K562 (cell line): ENCODE measurements around the gene VPS45. TPM values are rescaled to one million over a fixed set of nuclear protein-coding genes. Genes with fewer than 3 reads are reported as not detected.
A peak's percentile ranks its signal among the peaks of the same experiment; 100 is the strongest.

ENCODE experiments used
- BRD9 ChIP-seq: fragments of 450-650 bp; IDR thresholded peaks from 2 replicates; pipeline ENCODE4 v1.6.1; 2018; ENCODE audit warnings: low read depth; ENCODE audit not compliant: partially characterized antibody
- C11orf30 ChIP-seq: fragments of 450-650 bp; IDR thresholded peaks from 2 replicates; pipeline ENCODE4 v1.6.1; 2016; ENCODE audit warnings: low read depth, mild to moderate bottlenecking
- DLX4 ChIP-seq: fragments of 250-450 bp; sonication (Bioruptor Pico); IDR thresholded peaks from 2 replicates; pipeline ENCODE4 v1.6.1; 2021; ENCODE audit warnings: mild to moderate bottlenecking
- E2F8 ChIP-seq: fragments of 450-650 bp; IDR thresholded peaks from 2 replicates; pipeline ENCODE4 v1.7.1; 2018; ENCODE audit warnings: mild to moderate bottlenecking, low read depth; ENCODE audit not compliant: partially characterized antibody
- HNRNPK ChIP-seq: fragments of 200-400 bp; formaldehyde crosslinking; IDR thresholded peaks from one replicate; pipeline ENCODE4 v1.6.1; 2018; ENCODE audit warnings: mild to moderate bottlenecking, low read depth, low read length; ENCODE audit not compliant: poor library complexity, severe bottlenecking
- KAT8 ChIP-seq: fragments of 450-650 bp; IDR thresholded peaks from 2 replicates; pipeline ENCODE4 v1.6.1; 2016; ENCODE audit warnings: low read depth, mild to moderate bottlenecking
- PTRF ChIP-seq: fragments of 450-650 bp; IDR thresholded peaks from 2 replicates; pipeline ENCODE4 v1.6.1; 2016; ENCODE audit warnings: mild to moderate bottlenecking, missing genetic modification characterization, missing compliant biosample characterization
- SMAD1 ChIP-seq: fragments of 150-350 bp; IDR thresholded peaks from 2 replicates; pipeline ENCODE4 v1.6.1; 2014; ENCODE audit warnings: low read length, low read depth; ENCODE audit not compliant: partially characterized antibody
- STAG1 ChIP-seq: sonication (generic); formaldehyde crosslinking; IDR thresholded peaks from 2 replicates; pipeline ENCODE4 v1.5.0; 2020; ENCODE audit warnings: missing genetic modification reagents, borderline replicate concordance
- TAF9B ChIP-seq: fragments of 450-650 bp; IDR thresholded peaks from 2 replicates; pipeline ENCODE4 v1.6.1; 2018; ENCODE audit warnings: mild to moderate bottlenecking; ENCODE audit not compliant: partially characterized antibody
- TCF15 ChIP-seq: fragments of 250-450 bp; sonication (Bioruptor Pico); IDR thresholded peaks from 2 replicates; pipeline ENCODE4 v1.8.0; 2022; ENCODE audit warnings: moderate library complexity, mild to moderate bottlenecking, inconsistent platforms
- TRIM24 ChIP-seq, 2 experiments: fragments of 450-650 bp; IDR thresholded peaks; 2 replicates each; pipeline ENCODE4 v1.6.1; 2016
- VEZF1 ChIP-seq: fragments of 200-800 bp; sonication (Bioruptor generic); IDR thresholded peaks from 2 replicates; pipeline ENCODE4 v1.6.1; 2017; ENCODE audit warnings: missing genetic modification characterization, missing compliant biosample characterization
- ZBTB33 ChIP-seq: sonication (generic); formaldehyde crosslinking; IDR thresholded peaks from 2 replicates; pipeline ENCODE4 v1.8.1; 2023; ENCODE audit warnings: mild to moderate bottlenecking, missing genetic modification reagents
- ZNF121 ChIP-seq: sonication (generic); formaldehyde crosslinking; conservative IDR thresholded peaks from 2 replicates; pipeline ENCODE4 v1.8.0; 2022; ENCODE audit warnings: missing genetic modification reagents
- ZNF398 ChIP-seq: fragments of 250-450 bp; sonication (Bioruptor Pico); IDR thresholded peaks from 2 replicates; pipeline ENCODE4 v1.8.0; 2021; ENCODE audit warnings: moderate library complexity, mild to moderate bottlenecking, inconsistent platforms
- ZNF77 ChIP-seq: fragments of 250-450 bp; sonication (Bioruptor Pico); IDR thresholded peaks from 2 replicates; pipeline ENCODE4 v1.5.0; 2020
- polyA plus RNA-seq, 8 experiments: library from polyadenylated mRNA; depleted of rRNA in 4 of 8; stranded (reverse) in 5 of 8; unstranded in 3 of 8; fragments of >200 nt; fragmentation: Nextera tagmentation in 2 of 8; fragmentation: Illumina TruSeq in 1 of 8; extraction: Ambion mirVana in 2 of 8; extraction: Trizol in 1 of 8; gene quantifications; 2 replicates each; pipeline versions ENCODE4 v1.2.1 to v1.2.3, GENCODE V29; 2011 to 2014; ENCODE audit warnings: inconsistent platforms in 1 of 8, missing spikeins in 1 of 8
- total RNA-seq, 7 experiments: library from RNA; depleted of rRNA in 6 of 7; stranded (reverse); fragments of >200 nt in 6 of 7; fragmentation: Illumina TruSeq in 2 of 7; extraction: Trizol in 2 of 7; gene quantifications; 2 replicates each; pipeline versions ENCODE4 v1.2.1 to v1.2.3, GENCODE V29; 2011 to 2021; ENCODE audit warnings: low replicate concordance in 1 of 7

Gene VPS45
- total and polyA plus RNA-seq, 9 of the 15 experiments (the other 6 are each of a cell fraction or from before 2014, with no cell fraction given): 17.9 to 48.2 (median 34.4) TPM

GRCh38 chr1:150186789-150187559 is 119.4 kb downstream of the VPS45 start (continued):
- no peak for TF ChIP-seq HNRNPK
- TF ChIP-seq C11orf30: peak; percentile 95
- no peak for TF ChIP-seq SMAD1
- TF ChIP-seq ZNF398 (CRISPR knock-in tag): no peak
- 0 out of 2 replicates have a peak, but pooled peaks have one; percentile 35 for TF ChIP-seq TCF15 (CRISPR knock-in tag)
- no peak for TF ChIP-seq PTRF (tag)
- TF ChIP-seq TRIM24 (IDR thresholded peaks at IDR 0.05): peak; percentile 34 to 46; a peak in 1 of 4 replicates
- peak; percentile 40 for TF ChIP-seq E2F8
- TF ChIP-seq TAF9B: peak; percentile 40
- peak; percentile 84 for TF ChIP-seq BRD9
- no peak for TF ChIP-seq STAG1 (CRISPR knock-in tag)
- no peak for TF ChIP-seq DLX4 (CRISPR knock-in tag)
- TF ChIP-seq VEZF1 (CRISPR knock-in tag): peak; percentile 52; the same call in 1 of the 2 replicates
- TF ChIP-seq KAT8: no peak
- TF ChIP-seq ZNF77: no peak
- peak; percentile 98 for TF ChIP-seq ZNF121 (CRISPR knock-in tag)
- no peak for TF ChIP-seq ZBTB33
